SK-N-MC (cell line): ENCODE data around the gene KMT2A.

Experiments used
- DNase-seq: peaks from one replicate; pipeline ENCODE4 v3.0.0-alpha.2; 2011; ENCODE audit warnings: low read depth, low spot score
- H3K27ac ChIP-seq: fragments of 200-600 bp; sonication (generic); 2 replicates; pipeline ENCODE4 v1.5.1; 2016; ENCODE audit warnings: mixed run types
- H3K36me3 ChIP-seq: fragments of 200-600 bp; sonication (generic); 2 replicates; pipeline ENCODE4 v1.6.1; 2017; ENCODE audit warnings: antibody characterized with exemption, low read length, mixed read lengths; ENCODE audit not compliant: insufficient read depth
- H3K4me3 ChIP-seq: fragments of 200-600 bp; sonication (generic); 2 replicates; pipeline ENCODE4 v1.5.1; 2016
- H3K9ac ChIP-seq: fragments of 200-600 bp; sonication (generic); 2 replicates; pipeline ENCODE4 v1.8.0; 2017; ENCODE audit warnings: mixed run types, mixed read lengths; ENCODE audit not compliant: insufficient read length
- H3K9me3 ChIP-seq: fragments of 200-600 bp; sonication (generic); 2 replicates; pipeline ENCODE4 v1.6.1; 2017; ENCODE audit warnings: low read depth, mild to moderate bottlenecking, antibody characterized with exemption, low read length, moderate library complexity, mixed read lengths
- EZH2 ChIP-seq: fragments of 200-600 bp; sonication (generic); IDR thresholded peaks from one replicate; pipeline ENCODE4 v1.6.1; 2017; ENCODE audit warnings: antibody characterized with exemption
- FOXP2 ChIP-seq: optimal IDR thresholded peaks from 2 replicates; pipeline ENCODE3; 2011; ENCODE audit warnings: mild to moderate bottlenecking, moderate library complexity; ENCODE audit not compliant: insufficient read depth; ENCODE audit errors: extremely low read length, control extremely low read depth
- POLR2AphosphoS5 ChIP-seq: IDR thresholded peaks from 2 replicates; pipeline ENCODE4 v1.6.1; 2012; ENCODE audit warnings: mild to moderate bottlenecking, low read depth, low read length, borderline replicate concordance

Gene KMT2A

GRCh38 chr11:118439646-118440045 lies 3.4 kb downstream of the KMT2A start:
- peak overlapping the region; percentile 89 for H3K9ac ChIP-seq
- peaks cover 51% of the 10 kb centered on the region for H3K36me3 ChIP-seq
- H3K27ac ChIP-seq: no peak overlapping the region
- DNase-seq: no peak
- TF ChIP-seq EZH2: no peak
- no peak for TF ChIP-seq FOXP2
- no peak for TF ChIP-seq POLR2AphosphoS5
- H3K4me3 ChIP-seq: peak overlapping the region; percentile 91; the same call in 1 of the 2 replicates
- no peaks in the 10 kb centered on the region for H3K9me3 ChIP-seq

- no peak overlapping the region for H3K27ac ChIP-seq
- DNase-seq: no peak
- TF ChIP-seq EZH2 (no peak), FOXP2 (no peak), POLR2AphosphoS5 (no peak)
- no peak overlapping the region for H3K4me3 ChIP-seq
- H3K9me3 ChIP-seq: no peaks in the 10 kb centered on the region
- no peak overlapping the region for H3K9ac ChIP-seq
- H3K36me3 ChIP-seq: peaks cover 66% of the 10 kb centered on the region
Observed at GRCh38 chr11:118441770-118442275, 5.5 kb downstream of the KMT2A start.

GRCh38 chr11:118442301-118442700 lies 6.0 kb downstream of the KMT2A start:
- Histone ChIP-seq H3K9ac (no peak overlapping the region), H3K9me3 (no peaks in the 10 kb centered on the region), H3K4me3 (no peak overlapping the region), H3K36me3 (peaks cover 71% of the 10 kb centered on the region), H3K27ac (no peak overlapping the region)
- no peak for DNase-seq
- TF ChIP-seq FOXP2 (no peak), EZH2 (no peak), POLR2AphosphoS5 (no peak)

GRCh38 chr11:118442908-118443589 lies 6.8 kb downstream of the KMT2A start:
- no peak overlapping the region for H3K27ac ChIP-seq
- H3K36me3 ChIP-seq: peaks cover 79% of the 10 kb centered on the region

GRCh38 chr11:118443590-118444218 lies 7.4 kb downstream of the KMT2A start:
- no peak for DNase-seq
- Histone ChIP-seq H3K4me3 (no peak overlapping the region), H3K27ac (no peak overlapping the region), H3K36me3 (peaks cover 81% of the 10 kb centered on the region), H3K9me3 (no peaks in the 10 kb centered on the region), H3K9ac (no peak overlapping the region)
- no peak for TF ChIP-seq EZH2
- no peak for TF ChIP-seq POLR2AphosphoS5
- no peak for TF ChIP-seq FOXP2

More at GRCh38 chr11:118442908-118443589, 6.8 kb downstream of the KMT2A start:
- TF ChIP-seq FOXP2: no peak
- Histone ChIP-seq H3K9me3 (no peaks in the 10 kb centered on the region), H3K4me3 (no peak overlapping the region), H3K9ac (no peak overlapping the region)
- no peak for DNase-seq

GRCh38 chr11:118447423-118447822 lies 11.1 kb downstream of the KMT2A start:
- Histone ChIP-seq H3K4me3 (no peak overlapping the region), H3K9me3 (no peaks in the 10 kb centered on the region), H3K27ac (peak overlapping the region; percentile 51; the same call in 1 of the 2 replicates), H3K9ac (no peak overlapping the region), H3K36me3 (peaks cover 65% of the 10 kb centered on the region)
- TF ChIP-seq POLR2AphosphoS5 (no peak), FOXP2 (no peak), EZH2 (no peak)
- DNase-seq: no peak

GRCh38 chr11:118448294-118448693 lies 12.0 kb downstream of the KMT2A start:
- H3K36me3 ChIP-seq: peaks cover 57% of the 10 kb centered on the region
- peak overlapping the region; percentile 51 for H3K27ac ChIP-seq
- no peak overlapping the region for H3K4me3 ChIP-seq
- H3K9me3 ChIP-seq: no peaks in the 10 kb centered on the region
- no peak overlapping the region for H3K9ac ChIP-seq
- TF ChIP-seq FOXP2 (no peak), EZH2 (no peak), POLR2AphosphoS5 (no peak)
- DNase-seq: no peak

- H3K9me3 ChIP-seq: no peaks in the 10 kb centered on the region
- DNase-seq: no peak
- TF ChIP-seq EZH2 (no peak), FOXP2 (no peak)
- H3K9ac ChIP-seq: no peak overlapping the region
- peaks cover 54% of the 10 kb centered on the region for H3K36me3 ChIP-seq
- H3K4me3 ChIP-seq: no peak overlapping the region
- no peak overlapping the region for H3K27ac ChIP-seq
Observed at GRCh38 chr11:118449316-118449918, 13.1 kb downstream of the KMT2A start.

GRCh38 chr11:118450451-118450850 lies 14.2 kb downstream of the KMT2A start:
- TF ChIP-seq FOXP2: no peak
- TF ChIP-seq POLR2AphosphoS5: no peak
- H3K36me3 ChIP-seq: peaks cover 44% of the 10 kb centered on the region
- H3K27ac ChIP-seq: no peak overlapping the region
- no peak overlapping the region for H3K4me3 ChIP-seq
- DNase-seq: no peak
- H3K9ac ChIP-seq: no peak overlapping the region
- H3K9me3 ChIP-seq: no peaks in the 10 kb centered on the region
